ENCODE data around the gene ATP2B2. TPM values are rescaled to one million over a fixed set of nuclear protein-coding genes. Genes with fewer than 3 reads are reported as not detected.
"Not testable (repeated sequence)": the region's sequence is repeated elsewhere in the genome, so short reads cannot be mapped to it uniquely, and the experiment has no call there.

ATP2B2 gene
- total RNA-seq, 1 donor from 2014 or later: not detected

DNA sequence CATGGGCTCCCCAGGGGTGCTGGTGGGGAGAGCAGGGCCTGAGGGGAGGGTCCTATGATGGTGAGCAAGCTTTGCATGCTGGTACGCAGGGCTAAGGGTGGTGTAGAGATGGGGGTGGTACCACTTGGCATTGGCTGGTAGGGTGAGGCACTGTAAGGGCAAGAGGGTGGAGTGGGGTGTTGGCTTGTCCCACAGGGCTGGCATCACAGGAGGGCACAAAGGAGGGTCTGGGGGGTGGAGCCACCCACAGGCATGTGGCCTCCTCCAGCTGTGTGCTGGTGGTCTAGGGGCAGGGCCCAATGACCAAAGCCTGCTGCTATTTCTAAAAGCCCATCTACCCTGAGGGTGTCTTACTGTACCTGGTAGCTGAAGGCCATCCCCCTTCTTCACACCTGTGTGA, 119.3 kb downstream of the ATP2B2 start:
- Histone ChIP-seq H3K9me3 (replicated peaks) (peaks cover 38% of the 10 kb centered on the region), H3K4me3 (no peak overlapping the region), H3K27ac (replicated peaks) (no peak overlapping the region), H3K27me3 (ENCODE audit: low read depth) (peaks cover 13% of the 10 kb centered on the region), H3K36me3 (no peaks in the 10 kb centered on the region), H3K4me1 (no peaks in the 10 kb centered on the region)
- TF ChIP-seq, protein P1, sequence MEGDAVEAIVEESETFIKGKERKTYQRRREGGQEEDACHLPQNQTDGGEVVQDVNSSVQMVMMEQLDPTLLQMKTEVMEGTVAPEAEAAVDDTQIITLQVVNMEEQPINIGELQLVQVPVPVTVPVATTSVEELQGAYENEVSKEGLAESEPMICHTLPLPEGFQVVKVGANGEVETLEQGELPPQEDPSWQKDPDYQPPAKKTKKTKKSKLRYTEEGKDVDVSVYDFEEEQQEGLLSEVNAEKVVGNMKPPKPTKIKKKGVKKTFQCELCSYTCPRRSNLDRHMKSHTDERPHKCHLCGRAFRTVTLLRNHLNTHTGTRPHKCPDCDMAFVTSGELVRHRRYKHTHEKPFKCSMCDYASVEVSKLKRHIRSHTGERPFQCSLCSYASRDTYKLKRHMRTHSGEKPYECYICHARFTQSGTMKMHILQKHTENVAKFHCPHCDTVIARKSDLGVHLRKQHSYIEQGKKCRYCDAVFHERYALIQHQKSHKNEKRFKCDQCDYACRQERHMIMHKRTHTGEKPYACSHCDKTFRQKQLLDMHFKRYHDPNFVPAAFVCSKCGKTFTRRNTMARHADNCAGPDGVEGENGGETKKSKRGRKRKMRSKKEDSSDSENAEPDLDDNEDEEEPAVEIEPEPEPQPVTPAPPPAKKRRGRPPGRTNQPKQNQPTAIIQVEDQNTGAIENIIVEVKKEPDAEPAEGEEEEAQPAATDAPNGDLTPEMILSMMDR (IDR thresholded peaks at IDR 0.05; ENCODE audit: borderline replicate concordance): no peak
- intact Hi-C loops (cut with micrococcal nuclease): no loop called here
- DNase-seq: no peak

DNA sequence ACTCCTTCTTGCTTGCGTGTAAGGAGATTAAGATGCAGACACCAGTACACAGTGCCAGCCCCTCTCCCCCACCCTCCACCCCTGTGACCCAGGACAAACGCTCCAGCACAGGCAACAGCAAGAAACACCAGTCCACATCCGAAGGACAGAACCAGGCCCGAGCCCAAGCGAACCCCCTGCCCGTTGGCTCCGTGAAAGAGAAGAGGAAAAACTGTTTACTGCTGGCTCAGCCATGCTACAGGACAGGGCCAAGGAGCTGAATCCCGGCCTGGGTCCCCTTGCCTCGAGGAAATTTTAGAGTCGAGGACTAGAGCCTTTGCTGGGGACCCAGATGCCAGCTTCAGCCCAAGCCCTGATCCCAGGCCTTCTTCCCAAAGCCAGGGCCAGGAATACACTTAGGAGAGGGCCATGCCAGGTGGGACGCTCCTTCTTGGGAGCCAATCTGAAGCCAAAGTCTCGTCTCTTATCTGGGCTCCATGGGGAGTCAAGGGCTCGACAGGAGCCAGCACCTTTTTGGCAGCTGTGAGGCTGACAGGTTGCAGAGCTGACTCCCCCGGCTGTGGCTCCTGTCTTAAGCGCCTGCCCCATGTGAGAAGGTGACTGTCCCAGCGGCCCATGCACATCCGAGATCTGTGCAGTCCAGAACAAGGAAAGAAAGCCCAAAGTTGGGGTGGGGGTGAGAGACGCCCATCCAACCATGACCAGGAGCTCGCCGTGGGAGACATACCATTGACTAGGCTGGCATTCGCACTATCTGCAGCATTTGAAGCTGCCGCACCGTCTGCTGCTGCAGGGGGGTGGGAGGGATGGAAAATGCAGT, 120.6 kb downstream of the ATP2B2 start:
- DNase-seq: no peak
- Histone ChIP-seq H3K9me3 (replicated peaks) (peaks cover 35% of the 10 kb centered on the region), H3K36me3 (no peaks in the 10 kb centered on the region), H3K4me3 (no peak overlapping the region), H3K27ac (replicated peaks) (no peak overlapping the region), H3K27me3 (ENCODE audit: low read depth) (peaks cover 13% of the 10 kb centered on the region), H3K4me1 (no peaks in the 10 kb centered on the region)
- TF ChIP-seq, protein P1 (IDR thresholded peaks at IDR 0.05; ENCODE audit: borderline replicate concordance): no peak
- intact Hi-C loops (cut with micrococcal nuclease): no loop called here

DNA sequence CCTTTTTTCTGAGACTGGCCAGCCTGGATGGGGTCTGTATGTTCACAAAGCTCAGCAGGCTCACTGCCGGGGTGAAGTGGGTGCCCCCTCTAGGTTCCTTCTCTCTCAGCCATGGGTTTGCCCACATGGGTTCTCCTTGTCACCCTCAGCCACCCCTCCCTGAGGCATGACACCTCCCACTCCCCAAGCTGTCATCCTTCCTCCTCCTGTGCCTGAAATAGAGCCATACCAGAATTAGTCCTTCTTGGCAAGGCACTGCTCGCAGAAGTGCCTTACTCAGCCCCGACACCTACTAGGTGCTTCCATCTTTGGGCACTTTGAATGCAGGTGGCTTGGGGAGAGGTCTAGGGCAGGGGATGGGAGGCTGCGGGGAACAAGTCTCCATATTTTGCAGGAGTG, 121.5 kb downstream of the ATP2B2 start:
- no peak overlapping the region for H3K27ac ChIP-seq (replicated peaks)
- intact Hi-C loops (cut with micrococcal nuclease): no loop called here
- no peaks in the 10 kb centered on the region for H3K36me3 ChIP-seq
- H3K9me3 ChIP-seq (replicated peaks): peaks cover 26% of the 10 kb centered on the region
- TF ChIP-seq, protein P1 (IDR thresholded peaks at IDR 0.05; ENCODE audit: borderline replicate concordance): no peak
- no peaks in the 10 kb centered on the region for H3K4me1 ChIP-seq
- peaks cover 13% of the 10 kb centered on the region for H3K27me3 ChIP-seq (ENCODE audit: low read depth)
- no peak for DNase-seq
- H3K4me3 ChIP-seq: no peak overlapping the region

DNA sequence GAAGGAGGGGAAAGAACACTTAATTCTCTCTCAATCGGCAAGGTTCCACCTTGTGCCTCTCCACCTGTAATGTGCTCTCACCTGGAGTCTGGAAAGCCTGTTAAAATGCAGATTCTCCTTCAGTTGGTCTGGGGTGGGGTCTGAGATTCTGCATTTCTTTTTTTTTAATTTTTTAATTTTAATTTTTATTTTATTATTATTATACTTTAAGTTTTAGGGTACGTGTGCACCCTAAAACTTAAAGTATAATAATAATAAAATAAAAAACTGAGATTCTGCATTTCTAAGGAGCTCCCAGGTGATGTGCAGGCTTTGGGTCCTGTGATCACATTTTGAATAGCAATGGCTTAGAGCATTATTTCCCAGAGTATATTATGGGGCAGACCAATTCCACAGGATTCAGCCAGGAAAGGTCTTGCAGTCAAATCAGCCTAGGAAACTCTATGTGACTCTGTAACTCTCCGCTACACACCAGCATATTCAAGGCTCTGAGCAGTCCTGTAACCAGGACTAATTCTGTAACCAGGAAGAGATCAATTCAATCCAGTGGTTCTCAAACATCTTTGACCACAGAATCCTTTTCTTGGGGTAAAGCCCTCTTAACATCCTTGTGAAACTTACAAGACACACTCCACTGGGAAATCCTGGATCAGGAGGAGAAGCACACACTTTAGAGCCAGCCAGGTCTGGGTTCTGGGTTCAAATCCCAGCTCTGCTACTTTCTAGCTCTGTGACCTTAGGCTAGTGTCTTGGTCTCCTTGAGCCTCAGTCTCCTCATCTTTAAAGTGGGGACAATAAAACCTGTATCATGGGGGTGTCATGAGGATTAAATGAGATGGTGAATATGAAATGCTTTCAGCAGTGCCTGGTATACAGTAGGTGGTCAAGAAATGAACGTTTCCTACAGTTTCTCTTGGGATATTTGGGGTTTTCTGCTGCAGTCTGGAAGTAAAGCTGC, 122.2 kb downstream of the ATP2B2 start:
- H3K4me1 ChIP-seq: no peaks in the 10 kb centered on the region
- intact Hi-C loops (cut with micrococcal nuclease): no loop called here
- no peak overlapping the region for H3K27ac ChIP-seq (replicated peaks)
- peaks cover 19% of the 10 kb centered on the region for H3K9me3 ChIP-seq (replicated peaks)
- no peak overlapping the region for H3K4me3 ChIP-seq
- TF ChIP-seq, protein P1 (IDR thresholded peaks at IDR 0.05; ENCODE audit: borderline replicate concordance): no peak
- peaks cover 13% of the 10 kb centered on the region for H3K27me3 ChIP-seq (ENCODE audit: low read depth)
- no peaks in the 10 kb centered on the region for H3K36me3 ChIP-seq
- no peak for DNase-seq

DNA sequence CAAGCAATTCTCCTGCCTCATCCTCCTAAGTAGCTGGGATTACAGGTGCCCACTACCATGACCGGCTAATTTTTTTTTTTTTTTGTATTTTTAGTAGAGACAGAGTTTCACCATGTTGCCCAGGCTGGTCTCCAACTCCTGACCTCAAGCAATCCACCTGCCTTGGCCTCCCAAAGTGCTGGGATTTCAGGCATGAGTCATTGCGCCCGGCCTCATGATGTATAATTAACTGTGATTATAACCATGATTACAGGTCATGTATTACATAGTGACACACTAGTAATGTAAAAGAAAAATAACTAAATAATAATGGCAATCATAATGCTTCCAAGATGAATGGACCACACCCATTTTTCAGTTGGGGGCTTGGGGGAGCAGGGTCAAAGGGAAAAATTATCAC, 122.9 kb downstream of the ATP2B2 start:
- DNase-seq; H3K27ac ChIP-seq (replicated peaks); H3K4me3 ChIP-seq; H3K36me3 ChIP-seq; H3K4me1 ChIP-seq; intact Hi-C loops (cut with micrococcal nuclease): not testable (repeated sequence)
- peaks cover 13% of the 10 kb centered on the region for H3K27me3 ChIP-seq (ENCODE audit: low read depth)
- H3K9me3 ChIP-seq (replicated peaks): peaks cover 12% of the 10 kb centered on the region
